GM12891 (cell line): ENCODE measurements around the gene ZNF598.

Experiments used
- PAX5 ChIP-seq: IDR thresholded peaks from 2 replicates; pipeline ENCODE4 v1.6.1; 2011; ENCODE audit warnings: low read length, moderate library complexity, mild to moderate bottlenecking; ENCODE audit not compliant: insufficient read depth, severe bottlenecking
- POLR2A ChIP-seq: IDR thresholded peaks from 2 replicates; pipeline ENCODE4 v1.6.1; 2011; ENCODE audit warnings: low read depth, low read length, control low read depth
- POLR2AphosphoS5 ChIP-seq: IDR thresholded peaks from 2 replicates; pipeline ENCODE4 v1.6.1; 2011; ENCODE audit warnings: low read depth, low read length, control low read depth
- POU2F2 ChIP-seq: IDR thresholded peaks from 2 replicates; pipeline ENCODE4 v1.6.1; 2011; ENCODE audit warnings: low read depth, mild to moderate bottlenecking, control low read depth, low read length, moderate library complexity
- SPI1 ChIP-seq: IDR thresholded peaks from 2 replicates; pipeline ENCODE4 v1.6.1; 2011; ENCODE audit warnings: low read depth, low read length, control low read depth
- TAF1 ChIP-seq: IDR thresholded peaks from 2 replicates; pipeline ENCODE4 v1.6.1; 2011; ENCODE audit warnings: low read depth, low read length, control low read depth

DNA sequence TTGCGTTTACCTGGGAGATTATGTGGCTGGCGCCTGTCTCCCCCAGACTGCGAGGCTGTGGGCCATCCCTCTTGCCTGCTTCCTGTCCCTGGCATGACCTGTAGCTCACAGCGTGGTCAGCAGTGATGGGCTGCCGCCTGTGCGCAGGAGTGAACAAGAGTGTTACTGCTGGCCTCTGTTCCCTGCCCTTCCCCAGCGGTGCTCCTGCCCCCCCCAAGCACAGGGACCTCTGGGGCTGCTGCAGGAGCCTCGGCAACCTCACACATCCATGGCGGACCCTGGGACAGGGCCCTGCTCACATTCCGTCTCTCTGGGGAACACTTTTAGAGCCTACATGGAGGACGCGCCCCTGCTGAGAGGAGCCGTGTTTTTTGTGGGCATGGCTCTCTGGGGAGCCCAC lies 48.8 kb upstream of the ZNF598 start:
- TF ChIP-seq POLR2A (no peak), TAF1 (no peak), POLR2AphosphoS5 (no peak), PAX5 (no peak), SPI1 (no peak), POU2F2 (no peak)
